T-helper 17 cell (primary cell): ENCODE data around the gene CENPB. TPM values are rescaled to one million over a fixed set of nuclear protein-coding genes. Genes with fewer than 3 reads are reported as not detected.
A peak's percentile ranks its signal among the peaks of the same experiment; 100 is the strongest.

Experiments
- ATAC-seq: fragments of 150-1000 bp; cut with Tn5 transposase; 2 replicates; pipeline ENCODE4 v1.10.0; 2021; ENCODE audit warnings: mild to moderate bottlenecking, moderate library complexity
- DNase-seq, 3 donors: peaks; one replicate each; pipeline versions ENCODE4 v3.0.0 to v3.0.0-alpha.2; 2020 to 2021
- H3K9me3 ChIP-seq: one replicate; pipeline ENCODE4 v1.7.0; 2013; ENCODE audit warnings: low read length, mild to moderate bottlenecking; ENCODE audit not compliant: control insufficient read depth, poor library complexity, severe bottlenecking
- H3K27ac Mint-ChIP-seq: one replicate; pipeline ENCODE4 v1.8.0; 2022; ENCODE audit warnings: mild to moderate bottlenecking, moderate library complexity, mixed read lengths
- H3K27me3 Mint-ChIP-seq: one replicate; pipeline ENCODE4 v1.8.0; 2022; ENCODE audit warnings: mixed read lengths
- H3K36me3 Mint-ChIP-seq: one replicate; pipeline ENCODE4 v1.8.0; 2022; ENCODE audit warnings: low read depth, mixed read lengths
- H3K4me1 Mint-ChIP-seq: one replicate; pipeline ENCODE4 v1.8.0; 2022; ENCODE audit warnings: mild to moderate bottlenecking, mixed read lengths
- H3K4me3 Mint-ChIP-seq: one replicate; pipeline ENCODE4 v1.8.0; 2022; ENCODE audit warnings: mild to moderate bottlenecking, moderate library complexity, mixed read lengths
- total RNA-seq, 4 donors: library from RNA in 2 of 4; stranded (reverse) in 2 of 4; gene quantifications; one replicate each; pipeline ENCODE4 v1.2.3 and lab custom pipeline; 2022 to 2026

Gene CENPB
- total RNA-seq, 2 donors from 2014 or later, result 36.9 to 40.2 TPM

- peak overlapping the region; percentile 96 for H3K27ac Mint-ChIP-seq
- DNase-seq (no peak), ATAC-seq (no peak)
- no peaks in the 10 kb centered on the region for H3K27me3 Mint-ChIP-seq
- no peaks in the 10 kb centered on the region for H3K36me3 Mint-ChIP-seq
- no peak overlapping the region for H3K4me3 Mint-ChIP-seq
- H3K4me1 Mint-ChIP-seq, result peaks cover 31% of the 10 kb centered on the region
- no peaks in the 10 kb centered on the region for H3K9me3 ChIP-seq
These were observed 31.9 kb upstream of the CENPB start for GRCh38 chr20:3818155-3819151.

DNA sequence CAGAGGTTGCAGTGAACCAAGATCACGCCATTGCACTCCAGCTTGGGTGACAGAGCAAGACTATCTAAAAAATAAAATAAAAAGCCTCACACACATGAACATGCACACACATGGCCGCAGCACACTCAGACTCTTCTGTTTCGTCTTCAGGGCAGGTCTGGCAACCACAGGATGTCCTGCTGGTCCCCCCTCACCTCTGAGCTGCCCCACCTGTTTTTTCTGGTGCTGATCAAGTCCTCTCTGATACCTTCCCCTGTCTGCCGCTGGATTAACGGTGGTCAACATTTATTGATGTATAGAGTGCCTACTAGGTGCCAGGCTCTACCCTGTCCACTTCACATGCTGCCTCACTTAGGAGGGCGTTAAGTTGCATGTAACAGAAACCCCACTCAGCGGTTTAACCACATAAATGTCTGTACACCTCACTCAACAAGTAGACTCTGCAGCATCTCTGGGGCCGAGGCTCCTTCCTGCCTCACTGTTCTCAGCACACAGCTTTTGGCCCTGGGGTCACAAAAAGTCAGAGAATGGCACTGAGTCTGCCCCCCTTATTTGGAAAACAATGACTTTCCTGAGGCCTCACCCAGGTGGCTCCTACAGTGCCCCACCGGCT is 29.3 kb upstream of the CENPB start:
- ATAC-seq (no peak), DNase-seq (no peak)
- H3K36me3 Mint-ChIP-seq, result no peaks in the 10 kb centered on the region
- H3K27ac Mint-ChIP-seq, result peak overlapping the region; percentile 92
- peak overlapping the region; percentile 76 for H3K4me3 Mint-ChIP-seq
- H3K9me3 ChIP-seq, result no peaks in the 10 kb centered on the region
- peaks cover 45% of the 10 kb centered on the region for H3K4me1 Mint-ChIP-seq
- no peaks in the 10 kb centered on the region for H3K27me3 Mint-ChIP-seq

GRCh38 chr20:3814928-3815495 is 28.5 kb upstream of the CENPB start:
- Mint-ChIP-seq H3K36me3 (no peaks in the 10 kb centered on the region), H3K4me3 (no peak overlapping the region), H3K27me3 (no peaks in the 10 kb centered on the region), H3K27ac (peak overlapping the region; percentile 92), H3K4me1 (peaks cover 48% of the 10 kb centered on the region)
- H3K9me3 ChIP-seq, result no peaks in the 10 kb centered on the region
- DNase-seq, result no peak
- no peak for ATAC-seq

DNA sequence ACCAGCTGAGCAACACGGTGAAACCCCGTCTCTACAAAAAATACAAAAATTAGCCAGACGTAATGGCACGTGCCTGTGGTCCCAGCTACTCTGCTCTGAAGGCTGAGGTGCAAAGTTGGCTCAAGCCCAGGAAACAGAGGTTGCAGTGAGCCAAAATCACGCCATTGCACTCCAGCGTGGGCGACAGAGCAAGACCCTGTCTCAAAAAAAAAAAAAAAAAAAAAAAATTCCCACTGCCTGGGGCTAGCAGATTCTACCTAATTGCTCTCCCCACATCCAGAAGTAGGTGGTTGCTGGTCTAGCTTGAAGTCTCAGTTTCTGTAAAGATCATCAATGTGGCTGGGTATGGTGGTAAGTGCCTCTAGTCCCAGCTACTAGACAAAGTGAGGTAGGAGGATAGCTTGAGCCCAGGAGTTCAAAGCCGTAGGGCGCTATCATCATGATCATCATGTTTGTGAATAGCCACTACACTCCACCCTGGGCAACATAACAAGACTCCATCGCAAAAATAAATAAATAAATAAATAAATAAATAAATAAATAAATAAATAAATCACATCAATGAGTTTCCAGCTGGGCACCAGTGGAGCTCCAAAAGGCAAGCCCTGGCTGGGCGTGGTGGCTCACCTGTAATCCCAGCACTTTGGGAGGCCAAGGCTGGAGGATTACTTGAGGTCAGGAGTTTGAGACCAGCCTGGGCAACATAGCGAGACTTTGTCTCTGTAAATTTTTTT is 27.5 kb upstream of the CENPB start:
- Mint-ChIP-seq H3K36me3 (no peaks in the 10 kb centered on the region), H3K4me1 (peaks cover 45% of the 10 kb centered on the region), H3K4me3 (peak overlapping the region; percentile 69), H3K27ac (peak overlapping the region; percentile 99), H3K27me3 (no peaks in the 10 kb centered on the region)
- DNase-seq (peak in 1 of 3 donors; percentile 49), ATAC-seq (no peak)
- no peaks in the 10 kb centered on the region for H3K9me3 ChIP-seq

GRCh38 chr20:3812975-3813847 is 26.7 kb upstream of the CENPB start:
- no peaks in the 10 kb centered on the region for H3K36me3 Mint-ChIP-seq
- no peak for DNase-seq
- no peak for ATAC-seq
- peaks cover 45% of the 10 kb centered on the region for H3K4me1 Mint-ChIP-seq
- peak overlapping the region; percentile 99 for H3K27ac Mint-ChIP-seq
- H3K27me3 Mint-ChIP-seq, result no peaks in the 10 kb centered on the region
- H3K4me3 Mint-ChIP-seq, result peak overlapping the region; percentile 69
- no peaks in the 10 kb centered on the region for H3K9me3 ChIP-seq

DNA sequence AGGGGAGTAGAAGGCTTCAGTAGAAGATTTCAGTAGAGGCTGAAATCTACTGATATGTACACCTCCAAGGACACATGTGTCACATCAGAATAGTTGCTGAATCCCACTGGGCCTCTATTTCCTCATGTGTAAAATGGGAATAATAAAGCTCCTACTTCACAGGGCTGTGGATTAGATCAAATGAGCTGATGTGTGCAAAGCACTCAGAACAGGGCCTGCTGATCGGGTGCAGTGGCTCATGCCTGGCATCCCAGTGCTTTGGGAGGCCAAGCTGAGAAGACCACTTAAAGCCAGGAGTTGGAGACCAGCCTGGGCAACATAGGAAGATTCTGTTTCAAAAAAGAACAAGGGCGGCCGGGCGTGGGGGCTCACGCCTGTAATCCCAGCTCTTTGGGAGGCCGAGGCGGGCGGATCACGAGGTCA is 25.7 kb upstream of the CENPB start:
- Mint-ChIP-seq H3K4me1 (peaks cover 50% of the 10 kb centered on the region), H3K27me3 (no peaks in the 10 kb centered on the region), H3K36me3 (no peaks in the 10 kb centered on the region), H3K4me3 (peak overlapping the region; percentile 91), H3K27ac (peak overlapping the region; percentile 99)
- no peak for ATAC-seq
- no peak for DNase-seq
- no peaks in the 10 kb centered on the region for H3K9me3 ChIP-seq

- DNase-seq, result peak; percentile 83 to 91 (median 86)
- no peaks in the 10 kb centered on the region for H3K36me3 Mint-ChIP-seq
- H3K27ac Mint-ChIP-seq, result peak overlapping the region; percentile 99
- H3K4me1 Mint-ChIP-seq, result peaks cover 52% of the 10 kb centered on the region
- H3K27me3 Mint-ChIP-seq, result no peaks in the 10 kb centered on the region
- H3K9me3 ChIP-seq, result no peaks in the 10 kb centered on the region
- peak; percentile 93 for ATAC-seq
- H3K4me3 Mint-ChIP-seq, result peak overlapping the region; percentile 91
These were observed 25.1 kb upstream of the CENPB start for GRCh38 chr20:3811467-3812258.

- H3K4me1 Mint-ChIP-seq, result peaks cover 55% of the 10 kb centered on the region
- no peaks in the 10 kb centered on the region for H3K27me3 Mint-ChIP-seq
- H3K36me3 Mint-ChIP-seq, result peaks cover 15% of the 10 kb centered on the region
- no peak for ATAC-seq
- no peak overlapping the region for H3K27ac Mint-ChIP-seq
- H3K4me3 Mint-ChIP-seq, result no peak overlapping the region
- no peak for DNase-seq
- no peaks in the 10 kb centered on the region for H3K9me3 ChIP-seq
These were observed 22.0 kb upstream of the CENPB start for GRCh38 chr20:3808544-3808943.

- Mint-ChIP-seq H3K4me1 (peaks cover 46% of the 10 kb centered on the region), H3K27me3 (no peaks in the 10 kb centered on the region), H3K27ac (peak overlapping the region; percentile 84), H3K36me3 (peaks cover 22% of the 10 kb centered on the region), H3K4me3 (no peak overlapping the region)
- no peak for DNase-seq
- no peaks in the 10 kb centered on the region for H3K9me3 ChIP-seq
- no peak for ATAC-seq
These were observed 18.2 kb upstream of the CENPB start for GRCh38 chr20:3804781-3805180.

GRCh38 chr20:3804254-3804751 is 17.8 kb upstream of the CENPB start:
- Mint-ChIP-seq H3K36me3 (peaks cover 22% of the 10 kb centered on the region), H3K27me3 (no peaks in the 10 kb centered on the region), H3K4me3 (no peak overlapping the region), H3K4me1 (peaks cover 50% of the 10 kb centered on the region), H3K27ac (peak overlapping the region; percentile 95)
- no peaks in the 10 kb centered on the region for H3K9me3 ChIP-seq
- DNase-seq (no peak), ATAC-seq (no peak)

GRCh38 chr20:3803854-3804253 is 17.3 kb upstream of the CENPB start:
- peaks cover 22% of the 10 kb centered on the region for H3K36me3 Mint-ChIP-seq

More at GRCh38 chr20:3803854-3804253, 17.3 kb upstream of the CENPB start:
- ATAC-seq (no peak), DNase-seq (no peak)
- Mint-ChIP-seq H3K4me3 (no peak overlapping the region), H3K27me3 (no peaks in the 10 kb centered on the region), H3K4me1 (peaks cover 54% of the 10 kb centered on the region), H3K27ac (peak overlapping the region; percentile 95)
- H3K9me3 ChIP-seq, result no peaks in the 10 kb centered on the region
